AG09319 (cell line): ENCODE data around the gene ZNF396.

Source experiments
- DNase-seq: peaks from one replicate; pipeline ENCODE4 v3.0.0-alpha.2; 2010; ENCODE audit warnings: low read depth; ENCODE audit errors: extremely low read depth
- TF ChIP-seq, protein P1 (sequence below): IDR thresholded peaks from 2 replicates; pipeline ENCODE4 v1.5.1; 2011; ENCODE audit warnings: low read depth, mild to moderate bottlenecking, inconsistent platforms, low read length, moderate library complexity

Gene ZNF396

DNA sequence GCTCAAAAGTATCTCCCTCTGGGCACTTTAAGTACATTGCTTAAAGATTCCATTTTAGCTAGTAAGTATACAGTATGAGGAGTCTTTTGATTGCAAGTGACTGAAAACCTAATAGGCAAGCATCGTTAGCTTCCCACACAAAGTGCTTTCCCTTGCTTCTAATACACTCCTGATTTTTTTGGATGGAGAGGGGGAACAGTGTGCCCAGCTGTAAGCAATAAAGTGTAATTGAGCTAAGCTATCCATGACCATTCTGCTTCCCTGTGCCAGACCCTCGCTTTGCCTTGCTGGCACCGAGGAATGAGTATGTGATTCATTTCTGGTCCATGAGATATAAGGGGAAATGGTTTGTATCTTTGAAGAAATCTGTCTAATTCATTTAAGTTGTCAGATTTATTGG, 29.1 kb downstream of the ZNF396 start:
- TF ChIP-seq, protein P1, sequence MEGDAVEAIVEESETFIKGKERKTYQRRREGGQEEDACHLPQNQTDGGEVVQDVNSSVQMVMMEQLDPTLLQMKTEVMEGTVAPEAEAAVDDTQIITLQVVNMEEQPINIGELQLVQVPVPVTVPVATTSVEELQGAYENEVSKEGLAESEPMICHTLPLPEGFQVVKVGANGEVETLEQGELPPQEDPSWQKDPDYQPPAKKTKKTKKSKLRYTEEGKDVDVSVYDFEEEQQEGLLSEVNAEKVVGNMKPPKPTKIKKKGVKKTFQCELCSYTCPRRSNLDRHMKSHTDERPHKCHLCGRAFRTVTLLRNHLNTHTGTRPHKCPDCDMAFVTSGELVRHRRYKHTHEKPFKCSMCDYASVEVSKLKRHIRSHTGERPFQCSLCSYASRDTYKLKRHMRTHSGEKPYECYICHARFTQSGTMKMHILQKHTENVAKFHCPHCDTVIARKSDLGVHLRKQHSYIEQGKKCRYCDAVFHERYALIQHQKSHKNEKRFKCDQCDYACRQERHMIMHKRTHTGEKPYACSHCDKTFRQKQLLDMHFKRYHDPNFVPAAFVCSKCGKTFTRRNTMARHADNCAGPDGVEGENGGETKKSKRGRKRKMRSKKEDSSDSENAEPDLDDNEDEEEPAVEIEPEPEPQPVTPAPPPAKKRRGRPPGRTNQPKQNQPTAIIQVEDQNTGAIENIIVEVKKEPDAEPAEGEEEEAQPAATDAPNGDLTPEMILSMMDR = no peak
- peak; percentile 91 for DNase-seq

DNA sequence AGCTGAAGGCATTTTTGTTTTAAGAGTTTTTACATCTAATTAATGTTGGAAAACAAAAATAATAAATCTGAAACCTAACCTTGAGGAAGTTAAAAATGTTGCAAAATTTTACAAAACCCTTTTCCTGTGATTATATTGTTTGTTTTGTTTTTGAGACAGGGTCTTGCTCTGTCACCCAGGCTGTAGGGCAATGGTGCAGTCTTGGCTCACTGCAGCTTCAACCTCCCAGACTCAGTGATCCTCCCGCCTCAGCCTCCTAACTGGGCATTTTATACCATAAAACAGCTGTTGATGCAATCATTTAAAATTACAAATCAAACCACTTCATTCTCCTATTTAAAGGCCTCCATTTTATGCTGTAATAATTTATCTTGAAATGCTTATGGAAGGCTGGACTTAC, 31.2 kb downstream of the ZNF396 start:
- DNase-seq = no peak
- TF ChIP-seq, protein P1 = no peak

DNA sequence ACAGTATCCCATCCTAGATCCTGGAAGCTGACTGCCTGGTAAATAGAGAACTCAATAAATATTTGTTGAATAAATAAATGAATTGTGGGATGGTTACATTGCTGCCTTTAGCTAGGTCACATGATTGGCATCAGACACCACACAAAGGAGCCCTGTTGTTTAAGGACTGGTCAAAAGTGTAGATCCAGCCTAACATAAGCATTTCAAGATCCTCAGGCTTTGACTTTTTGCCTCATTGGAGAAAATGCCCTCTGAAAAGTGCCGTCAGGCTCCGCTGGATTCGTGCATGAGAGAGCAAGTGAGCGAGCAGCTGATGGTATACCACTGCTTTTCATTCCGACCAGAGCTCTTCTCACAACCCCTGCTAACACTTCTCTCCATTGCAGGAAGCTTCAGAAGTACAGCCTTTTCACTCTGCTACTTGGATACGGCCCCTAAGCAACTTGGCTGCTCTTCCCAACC, 31.6 kb downstream of the ZNF396 start:
- no peak for DNase-seq
- TF ChIP-seq, protein P1 = no peak

DNA sequence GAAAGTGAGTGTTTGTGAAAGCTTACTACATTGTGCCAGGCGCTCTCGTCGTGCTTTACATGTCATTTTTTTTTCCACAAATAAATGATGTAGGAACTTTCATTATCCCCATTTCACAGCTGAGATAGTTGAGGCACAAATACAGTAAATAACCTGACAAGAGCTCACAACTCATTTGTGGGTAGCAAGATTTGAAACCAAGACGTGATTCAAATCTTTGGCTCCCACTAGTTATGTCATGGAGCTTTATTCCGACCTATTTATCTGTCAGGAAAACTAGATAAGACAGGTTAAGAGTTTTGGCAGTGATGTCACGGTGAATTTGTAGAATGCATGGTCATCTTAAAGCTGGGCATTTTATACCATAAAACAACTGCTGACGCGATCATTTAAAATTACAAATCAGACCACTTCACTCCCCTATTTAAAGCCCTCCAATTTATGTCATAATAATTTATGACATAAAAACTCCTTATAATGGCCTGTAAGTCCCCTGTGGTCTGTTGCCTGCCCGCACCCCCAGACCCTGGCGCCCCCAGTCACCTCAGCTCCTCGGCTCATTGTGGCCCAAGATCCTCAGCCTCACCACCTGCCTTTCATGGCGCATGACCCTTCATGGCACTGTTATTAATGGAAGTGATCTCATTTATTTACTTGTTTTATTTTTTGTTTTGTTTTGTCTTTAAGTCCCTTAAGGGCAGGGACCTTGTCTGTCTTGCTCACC, 32.2 kb downstream of the ZNF396 start:
- DNase-seq = no peak

DNA sequence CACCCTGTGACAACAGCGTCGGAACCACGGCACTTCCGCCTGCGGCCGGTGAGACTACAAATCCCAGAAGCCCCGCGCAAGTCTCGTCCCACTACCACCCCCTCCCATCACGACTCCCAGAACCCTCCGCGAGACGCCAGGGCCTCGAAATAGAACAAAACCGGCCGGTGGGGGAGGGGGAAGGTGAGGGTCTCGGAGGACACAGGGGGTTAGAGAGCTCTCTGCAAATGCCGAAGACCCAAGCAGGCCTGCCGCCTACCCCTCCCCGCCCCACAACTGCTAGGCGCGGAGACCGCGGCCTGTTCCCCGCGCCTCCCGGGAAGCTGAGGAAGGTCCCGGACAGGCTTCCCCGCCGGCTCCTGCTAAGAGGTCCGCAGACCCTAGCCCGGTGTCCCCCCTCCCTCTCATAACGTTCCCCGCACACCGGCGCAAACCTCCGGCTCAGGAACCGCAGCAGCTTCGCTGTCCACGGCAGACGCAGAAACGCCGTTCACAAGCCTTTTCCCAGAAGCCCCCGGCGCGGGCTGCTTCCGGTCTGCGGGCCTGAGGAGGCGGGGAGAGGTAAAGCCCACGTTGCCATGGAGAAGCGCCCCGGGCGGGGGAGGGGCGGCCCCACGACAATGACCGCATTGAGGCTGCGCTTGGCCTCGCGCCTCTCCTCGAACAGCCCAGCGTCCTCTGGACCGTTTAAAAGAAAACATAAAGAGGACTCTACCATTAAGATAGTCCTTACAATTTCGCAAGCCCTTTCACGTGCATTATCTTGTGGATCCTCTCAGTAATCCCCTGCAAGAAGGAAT, 33.0 kb downstream of the ZNF396 start, which contains the start of gene ZNF24:
TSS of gene ZNF24 (minus strand) at position 485 of the 800 bp plus-strand sequence. CDS start 3,770 bp downstream, outside the sequence.
- TF ChIP-seq, protein P1 = no peak

More for the DNA sequence above, 32.2 kb downstream of the ZNF396 start:
- TF ChIP-seq, protein P1 = no peak

DNA sequence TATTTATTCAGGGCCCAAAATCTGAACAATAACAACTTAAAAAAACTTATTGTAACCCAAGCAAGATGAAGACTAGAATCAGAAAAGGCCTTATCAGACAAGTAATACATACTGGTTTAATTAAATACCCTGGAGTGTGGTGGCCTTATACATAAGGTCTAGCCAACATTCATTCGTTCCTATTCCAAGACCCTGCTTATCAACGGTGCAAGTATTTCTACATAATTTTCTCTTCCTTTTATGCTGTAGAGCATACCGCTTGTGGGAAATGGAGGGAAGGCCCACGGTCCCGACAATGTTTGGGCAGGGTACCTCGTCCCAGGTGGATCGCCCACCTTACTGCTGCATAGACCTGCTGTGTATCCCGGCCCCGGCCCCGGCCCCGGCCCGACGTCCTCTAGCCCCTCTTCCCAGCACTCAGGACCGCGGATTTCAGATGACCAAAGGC, 33.6 kb downstream of the ZNF396 start:
- no peak for DNase-seq
- TF ChIP-seq, protein P1 = no peak

More for the DNA sequence above, 33.0 kb downstream of the ZNF396 start, which contains the start of gene ZNF24:
- peak; percentile 80 for DNase-seq

DNA sequence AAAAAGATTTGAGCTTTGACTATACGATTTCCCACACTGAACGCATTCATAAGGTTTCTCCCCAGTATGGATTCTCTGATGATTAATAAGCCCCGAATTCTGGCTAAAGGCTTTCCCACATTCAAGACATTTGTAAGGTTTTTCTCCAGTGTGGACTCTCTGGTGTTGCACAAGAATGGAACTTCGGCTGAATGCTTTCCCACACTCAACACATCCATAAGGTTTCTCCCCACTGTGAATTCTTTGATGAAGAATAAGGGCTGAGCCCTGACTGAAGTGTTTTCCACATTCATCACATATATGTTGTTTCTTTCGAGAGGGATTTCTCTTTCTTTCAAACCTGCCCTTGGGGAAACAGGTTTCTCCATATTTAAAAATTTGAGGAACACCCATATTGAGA, 39.9 kb downstream of the ZNF396 start:
- TF ChIP-seq, protein P1 = no peak
- no peak for DNase-seq
